HepG2 (cell line): Measurements from ENCODE around the gene CTPS2. TPM values are rescaled to one million over a fixed set of nuclear protein-coding genes. Genes with fewer than 3 reads are reported as not detected.

ENCODE experiments used
- ATAC-seq: fragments of 200-7000 bp; cut with Tn5 transposase; 3 replicates; pipeline ENCODE4 v1.9.1; 2020; ENCODE audit warnings: mild to moderate bottlenecking, moderate library complexity
- BruUV-seq: library from RNA; stranded (reverse); fragments of 400-500 nt; replicated peaks from 2 replicates; lab custom pipeline; 2021; lab: Mats Ljungman, UMichigan
- CTCF ChIA-PET: fragments of 300-600 bp; formaldehyde crosslinking; extraction: SDS; loops from one replicate; lab custom pipeline; 2021; ENCODE audit warnings: low total read pairs, inconsistent platforms, low intra/inter-chr PET ratio; lab: Yijun Ruan, JAX
- POLR2A ChIA-PET: fragments of 350-600 bp; sonication (Branson Sonifier 250); formaldehyde crosslinking; loops from one replicate; lab custom pipeline; 2020; ENCODE audit warnings: antibody characterized with exemption, inconsistent platforms; lab: Yijun Ruan, JAX
- DNase-seq: peaks from one replicate; pipeline ENCODE4 v3.0.0-alpha.2; 2015; ENCODE audit warnings: low spot score
- FAIRE-seq: peaks from 3 replicates; lab custom pipeline; 2011; peaks lifted over from hg19 to GRCh38; lab: Jason Lieb, UNC
- H2AFZ ChIP-seq: one replicate; pipeline ENCODE4 v1.6.1; 2011; ENCODE audit warnings: low read length, inconsistent platforms
- H3K27ac ChIP-seq: fragments of 300-600 bp; 3 replicates; pipeline ENCODE4 v1.8.0; 2011; ENCODE audit warnings: mixed run types, mild to moderate bottlenecking, mixed read lengths, low read length, inconsistent platforms; ENCODE audit not compliant: insufficient read depth; ENCODE audit errors: extremely low read length
- H3K27me3 ChIP-seq, 2 experiments: fragments of 200-600 bp in 1 of 2; 2 replicates in 1 of 2; 3 replicates in 1 of 2; pipeline versions ENCODE4 v1.6.0 to v1.8.0; 2011; ENCODE audit warnings: low read length in 2 of 2, mild to moderate bottlenecking in 2 of 2, moderate library complexity in 2 of 2, inconsistent platforms in 1 of 2; ENCODE audit not compliant: insufficient read depth in 2 of 2, control insufficient read depth in 1 of 2
- H3K36me3 ChIP-seq, 2 experiments: fragments of 200-600 bp in 1 of 2; replicated peaks in 1 of 2; 2 replicates in 1 of 2; 3 replicates in 1 of 2; pipeline versions ENCODE4 v1.5.1 to v1.8.0; 2011; ENCODE audit warnings: low read length in 2 of 2, inconsistent platforms in 1 of 2; ENCODE audit not compliant: insufficient read depth in 2 of 2, control insufficient read depth in 1 of 2
- H3K4me1 ChIP-seq: 2 replicates; pipeline ENCODE4 v1.5.1; 2012; ENCODE audit warnings: low read length, inconsistent platforms; ENCODE audit not compliant: insufficient read depth
- H3K4me2 ChIP-seq: 2 replicates; pipeline ENCODE4 v1.6.0; 2011; ENCODE audit warnings: low read depth, low read length, inconsistent platforms
- H3K4me3 ChIP-seq, 3 experiments: fragments of 200-600 bp in 1 of 3; sonication (generic), shearing (Covaris generic) in 1 of 3; replicated peaks in 1 of 3; 2 replicates each; pipeline ENCODE4 v1.5.1; 2011 to 2016; ENCODE audit warnings: low read length in 3 of 3, inconsistent platforms in 2 of 3, low read depth in 2 of 3, mild to moderate bottlenecking in 2 of 3, control low read depth in 1 of 3, mixed read lengths in 1 of 3; ENCODE audit not compliant: insufficient read depth in 1 of 3
- H3K79me2 ChIP-seq: one replicate; pipeline ENCODE4 v1.6.1; 2011; ENCODE audit warnings: low read length, inconsistent platforms; ENCODE audit not compliant: insufficient read depth
- H3K9ac ChIP-seq: 2 replicates; pipeline ENCODE4 v1.6.0; 2011; ENCODE audit warnings: mild to moderate bottlenecking, low read depth, low read length, inconsistent platforms; ENCODE audit not compliant: insufficient read depth
- H3K9me3 ChIP-seq: 2 replicates; pipeline ENCODE4 v1.5.1; 2012; ENCODE audit warnings: mild to moderate bottlenecking, low read length
- H4K20me1 ChIP-seq: 2 replicates; pipeline ENCODE4 v1.6.0; 2011; ENCODE audit warnings: inconsistent platforms, mild to moderate bottlenecking, low read length, moderate library complexity; ENCODE audit not compliant: insufficient read depth
- BCL6 ChIP-seq: IDR thresholded peaks from 2 replicates; pipeline ENCODE4 v1.6.1; 2016; ENCODE audit warnings: missing genetic modification reagents, missing compliant biosample characterization
- CBX1 ChIP-seq: IDR thresholded peaks from one replicate; pipeline ENCODE4 v1.6.1; 2016; ENCODE audit warnings: antibody characterized with exemption, low read depth
- CEBPB ChIP-seq: IDR thresholded peaks from 2 replicates; pipeline ENCODE4 v1.6.1; 2011; ENCODE audit warnings: low read depth, low read length, improper control_type of control experiment, borderline replicate concordance
- FOXA3 ChIP-seq: IDR thresholded peaks from 2 replicates; pipeline ENCODE4 v1.6.1; 2016; ENCODE audit warnings: missing genetic modification reagents, missing compliant biosample characterization
- HMG20A ChIP-seq: IDR thresholded peaks from 2 replicates; pipeline ENCODE4 v1.6.1; 2016; ENCODE audit warnings: borderline replicate concordance
- HNF4A ChIP-seq: sonication (generic); formaldehyde crosslinking; IDR thresholded peaks from 2 replicates; pipeline ENCODE4 v1.4.0; 2020; ENCODE audit warnings: missing genetic modification reagents
- KMT2A ChIP-seq: sonication (generic); formaldehyde crosslinking; IDR thresholded peaks from 2 replicates; pipeline ENCODE4 v1.4.0; 2020; ENCODE audit warnings: missing genetic modification reagents
- MAFK ChIP-seq, 2 experiments: IDR thresholded peaks in 1 of 2; conservative IDR thresholded peaks in 1 of 2; 2 replicates each; pipeline ENCODE4 v1.6.1; 2011; ENCODE audit warnings: improper control_type of control experiment in 2 of 2, low read length in 2 of 2
- MEIS1 ChIP-seq: sonication (generic); formaldehyde crosslinking; IDR thresholded peaks from 2 replicates; pipeline ENCODE4 v1.9.0; 2021; ENCODE audit warnings: mild to moderate bottlenecking, missing genetic modification reagents, moderate library complexity, borderline replicate concordance
- NFYC ChIP-seq: IDR thresholded peaks from 2 replicates; pipeline ENCODE4 v1.6.1; 2016; ENCODE audit warnings: missing genetic modification reagents, missing compliant biosample characterization
- NKX3-1 ChIP-seq: sonication (generic); formaldehyde crosslinking; IDR thresholded peaks from 2 replicates; pipeline ENCODE4 v1.5.0; 2020; ENCODE audit warnings: missing genetic modification reagents
- ONECUT2 ChIP-seq: sonication (generic); formaldehyde crosslinking; IDR thresholded peaks from 2 replicates; pipeline ENCODE4 v1.4.0; 2020; ENCODE audit warnings: missing genetic modification reagents
- SAP130 ChIP-seq: IDR thresholded peaks from 2 replicates; pipeline ENCODE4 v1.6.1; 2016; ENCODE audit warnings: low read depth
- SOX13 ChIP-seq, 3 experiments: fragments of 450-650 bp in 1 of 3; sonication (generic) in 1 of 3; formaldehyde crosslinking in 1 of 3; IDR thresholded peaks in 2 of 3; conservative IDR thresholded peaks in 1 of 3; 2 replicates each; pipeline versions ENCODE4 v1.5.0 to v1.6.1; 2016 to 2020; ENCODE audit warnings: antibody characterized with exemption in 1 of 3, mild to moderate bottlenecking in 1 of 3, missing compliant biosample characterization in 1 of 3, missing genetic modification reagents in 1 of 3, moderate library complexity in 1 of 3
- ZBTB34 ChIP-seq: sonication (generic); formaldehyde crosslinking; IDR thresholded peaks from 2 replicates; pipeline ENCODE4 v1.8.0; 2022; ENCODE audit warnings: mild to moderate bottlenecking, missing genetic modification reagents
- ZBTB42 ChIP-seq: sonication (generic); formaldehyde crosslinking; IDR thresholded peaks from 2 replicates; pipeline ENCODE4 v1.5.0; 2020; ENCODE audit warnings: mild to moderate bottlenecking, missing genetic modification reagents
- ZFP37 ChIP-seq: sonication (generic); formaldehyde crosslinking; IDR thresholded peaks from 2 replicates; pipeline ENCODE4 v1.4.0; 2020; ENCODE audit warnings: missing genetic modification reagents, borderline replicate concordance
- ZNF12 ChIP-seq: sonication (generic); formaldehyde crosslinking; IDR thresholded peaks from 2 replicates; pipeline ENCODE4 v1.5.0; 2020; ENCODE audit warnings: missing genetic modification reagents
- ZNF124 ChIP-seq: sonication (generic); formaldehyde crosslinking; IDR thresholded peaks from 2 replicates; pipeline ENCODE4 v1.4.0; 2020; ENCODE audit warnings: missing genetic modification reagents
- ZNF329 ChIP-seq: sonication (generic); formaldehyde crosslinking; IDR thresholded peaks from 2 replicates; pipeline ENCODE4 v1.9.0; 2021; ENCODE audit warnings: low read depth, mild to moderate bottlenecking, missing genetic modification reagents
- ZNF335 ChIP-seq: sonication (generic); formaldehyde crosslinking; IDR thresholded peaks from 2 replicates; pipeline ENCODE4 v1.4.0; 2020; ENCODE audit warnings: missing genetic modification reagents
- ZNF33A ChIP-seq: sonication (generic); formaldehyde crosslinking; IDR thresholded peaks from 2 replicates; pipeline ENCODE4 v1.5.1; 2020; ENCODE audit warnings: missing genetic modification reagents, mild to moderate bottlenecking, moderate library complexity, borderline replicate concordance
- ZNF44 ChIP-seq: sonication (generic); formaldehyde crosslinking; IDR thresholded peaks from 2 replicates; pipeline ENCODE4 v1.5.1; 2020; ENCODE audit warnings: mild to moderate bottlenecking, missing genetic modification reagents
- WGBS: methylation state at CpG from one replicate; pipeline ENCODE4 v1.1.6; 2017; ENCODE audit warnings: low lambda C conversion rate; 5-methylcytosine and 5-hydroxymethylcytosine counted together
- in situ Hi-C: cut with HindIII; loops from 2 replicates; pipeline ENCODE4 v1.10.0; 2017; ENCODE audit warnings: low pct_unique_long_range_greater_than_20kb; ENCODE audit not compliant: extremely low pct_ligation_motif_present
- intact Hi-C: fragments of 100-400 bp; cut with micrococcal nuclease; formaldehyde crosslinking; loops from one replicate; pipeline ENCODE4 v1.10.0; 2022; ENCODE audit not compliant: unreplicated experiment
- polyA plus RNA-seq, 8 experiments: library from polyadenylated mRNA; depleted of rRNA in 3 of 8; stranded (reverse) in 7 of 8; unstranded in 1 of 8; fragments of >200 nt; fragmentation: Illumina TruSeq in 4 of 8; extraction: Trizol in 4 of 8; gene quantifications; 2 replicates each; pipeline versions ENCODE4 v1.2.1 to v1.2.3, GENCODE V29; 2011 to 2016; ENCODE audit warnings: low read depth in 4 of 8, missing spikeins in 1 of 8, mixed read lengths in 1 of 8; ENCODE audit not compliant: insufficient read depth in 1 of 8
- total RNA-seq, 5 experiments: library from RNA; depleted of rRNA; stranded (reverse); fragments of >200 nt; fragmentation: Illumina TruSeq; extraction: Trizol; gene quantifications; 2 replicates each; pipeline ENCODE4 v1.2.3, GENCODE V29; 2016; ENCODE audit warnings: low read depth in 1 of 5
- TF ChIP-seq, protein P1 (sequence below): IDR thresholded peaks from 2 replicates; pipeline ENCODE4 v1.6.1; 2018; ENCODE audit warnings: missing genetic modification reagents, mild to moderate bottlenecking, missing compliant biosample characterization

Gene CTPS2
- total and polyA plus RNA-seq, 2 of the 13 experiments (the other 11 are each of a cell fraction or from before 2014, with no cell fraction given) = 10.3 to 26.1 TPM

- peak; percentile 70 for ATAC-seq
- intact Hi-C loops = no loop called here
- ChIA-PET CTCF (no interaction called here), POLR2A (interaction anchor here (1.3 to 1.9 kb wide), 3 partner anchors 20 to 32 kb away, joined by 9 to 12 read pairs (median 10); partner anchors contain the start of genes CTPS2 and SYAP1)
- DNase-seq = peak; percentile 69
- peak; percentile 73 for FAIRE-seq
- in situ Hi-C loops = no loop called here
- H3K27me3 ChIP-seq = no peaks in the 10 kb centered on the region
- 29% methylated on average over 3 of the region's 6 CpGs for WGBS
- no peak overlapping the region for H3K27ac ChIP-seq
- H4K20me1 ChIP-seq = no peaks in the 10 kb centered on the region
- peaks cover 3 to 25% of the 10 kb centered on the region in 2 experiments; a peak in 3 of 5 replicates for H3K36me3 ChIP-seq
- H3K4me1 ChIP-seq = peaks cover 21% of the 10 kb centered on the region
- no peak overlapping the region for H3K4me2 ChIP-seq
- no TSS peak for BruUV-seq
- H3K4me3 ChIP-seq = no peak overlapping the region
- H3K79me2 ChIP-seq = no peaks in the 10 kb centered on the region
- no peak overlapping the region for H3K9ac ChIP-seq
- H3K9me3 ChIP-seq = no peaks in the 10 kb centered on the region
- H2AFZ ChIP-seq = no peak overlapping the region
- TF ChIP-seq ZNF335 (peak; percentile 81), HNF4A (CRISPR knock-in tag) (no peak), NFYC (CRISPR knock-in tag) (no peak), NKX3-1 (CRISPR knock-in tag) (no peak), SOX13 (IDR thresholded peaks at IDR 0.05) (no peak), SOX13 (CRISPR knock-in tag; conservative IDR thresholded peaks at IDR 0.05 in 1 of 2, IDR thresholded peaks at IDR 0.05 in 1 of 2) (peak in 1 of 2 experiments; percentile 10; a peak in 1 of 4 replicates), CBX1 (no peak), ZBTB34 (no peak), ONECUT2 (CRISPR knock-in tag) (no peak), MEIS1 (no peak), BCL6 (0 out of 2 replicates have a peak, but pooled peaks have one; percentile 11), MAFK (conservative IDR thresholded peaks at IDR 0.05 in 1 of 2, IDR thresholded peaks at IDR 0.05 in 1 of 2; ENCODE audit: low read length in 2 of 2) (no peak), KMT2A (no peak), ZNF124 (CRISPR knock-in tag) (no peak), HMG20A (CRISPR knock-in tag) (0 out of 2 replicates have a peak, but pooled peaks have one; percentile 22), ZNF12 (peak; percentile 50), FOXA3 (CRISPR knock-in tag) (peak; percentile 19; the same call in 1 of the 2 replicates), ZNF329 (CRISPR knock-in tag) (no peak), ZBTB42 (no peak), SAP130 (CRISPR knock-in tag) (peak; percentile 11; the same call in 1 of the 2 replicates), ZNF33A (CRISPR knock-in tag) (no peak), ZFP37 (CRISPR knock-in tag) (no peak), CEBPB (peak; percentile 91), ZNF44 (CRISPR knock-in tag) (no peak)
- TF ChIP-seq, protein P1, sequence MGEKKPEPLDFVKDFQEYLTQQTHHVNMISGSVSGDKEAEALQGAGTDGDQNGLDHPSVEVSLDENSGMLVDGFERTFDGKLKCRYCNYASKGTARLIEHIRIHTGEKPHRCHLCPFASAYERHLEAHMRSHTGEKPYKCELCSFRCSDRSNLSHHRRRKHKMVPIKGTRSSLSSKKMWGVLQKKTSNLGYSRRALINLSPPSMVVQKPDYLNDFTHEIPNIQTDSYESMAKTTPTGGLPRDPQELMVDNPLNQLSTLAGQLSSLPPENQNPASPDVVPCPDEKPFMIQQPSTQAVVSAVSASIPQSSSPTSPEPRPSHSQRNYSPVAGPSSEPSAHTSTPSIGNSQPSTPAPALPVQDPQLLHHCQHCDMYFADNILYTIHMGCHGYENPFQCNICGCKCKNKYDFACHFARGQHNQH (CRISPR knock-in tag) = no peak
Measured at GRCh38 chrX:16739574-16739973, 27.1 kb upstream of the CTPS2 start.
